Measurements from ENCODE around the gene OTOP3. TPM values are rescaled to one million over a fixed set of nuclear protein-coding genes. Genes with fewer than 3 reads are reported as not detected.

Gene OTOP3
- total RNA-seq, 1 donor from 2014 or later = not detected

- Mint-ChIP-seq H3K27me3 (ENCODE audit: unreplicated experiment) (peaks cover 22% of the 10 kb centered on the region), H3K36me3 (ENCODE audit: low read depth, unreplicated experiment) (no peaks in the 10 kb centered on the region), H3K9me3 (ENCODE audit: unreplicated experiment) (no peaks in the 10 kb centered on the region), H3K4me3 (ENCODE audit: unreplicated experiment) (peak within 1 kb of the TSS; percentile 56), H3K4me1 (ENCODE audit: unreplicated experiment) (no peaks in the 10 kb centered on the region), H3K27ac (ENCODE audit: unreplicated experiment) (no peak within 1 kb of the TSS)
- TF ChIP-seq CTCF (IDR thresholded peaks at IDR 0.05; ENCODE audit: unreplicated experiment) = no peak
- DNase-seq (ENCODE audit: low spot score) = no peak
Observed at GRCh38 chr17:74924250-74924948, 11.3 kb upstream of the OTOP3 start, which contains the start of gene OTOP2. TSS of gene OTOP2 (plus strand) at chr17:74924273. CDS start at chr17:74924633, 360 bp downstream.

GRCh38 chr17:74925242-74925641 lies 10.5 kb upstream of the OTOP3 start:
- Mint-ChIP-seq H3K27ac (ENCODE audit: unreplicated experiment) (no peak overlapping the region), H3K9me3 (ENCODE audit: unreplicated experiment) (no peaks in the 10 kb centered on the region), H3K4me3 (ENCODE audit: unreplicated experiment) (no peak overlapping the region), H3K4me1 (ENCODE audit: unreplicated experiment) (no peaks in the 10 kb centered on the region), H3K36me3 (ENCODE audit: low read depth, unreplicated experiment) (no peaks in the 10 kb centered on the region), H3K27me3 (ENCODE audit: unreplicated experiment) (peaks cover 22% of the 10 kb centered on the region)
- TF ChIP-seq CTCF (IDR thresholded peaks at IDR 0.05; ENCODE audit: unreplicated experiment) = no peak
- DNase-seq (ENCODE audit: low spot score) = no peak

- H3K36me3 Mint-ChIP-seq (ENCODE audit: low read depth, unreplicated experiment) = no peaks in the 10 kb centered on the region
- no peak overlapping the region for H3K27ac Mint-ChIP-seq (ENCODE audit: unreplicated experiment)
- TF ChIP-seq CTCF (IDR thresholded peaks at IDR 0.05; ENCODE audit: unreplicated experiment) = no peak
- H3K9me3 Mint-ChIP-seq (ENCODE audit: unreplicated experiment) = no peaks in the 10 kb centered on the region
- H3K4me3 Mint-ChIP-seq (ENCODE audit: unreplicated experiment) = no peak overlapping the region
- H3K27me3 Mint-ChIP-seq (ENCODE audit: unreplicated experiment) = peaks cover 22% of the 10 kb centered on the region
- no peaks in the 10 kb centered on the region for H3K4me1 Mint-ChIP-seq (ENCODE audit: unreplicated experiment)
- no peak for DNase-seq (ENCODE audit: low spot score)
Observed at GRCh38 chr17:74928786-74929185, 6.9 kb upstream of the OTOP3 start.

- peaks cover 15% of the 10 kb centered on the region for H3K27me3 Mint-ChIP-seq (ENCODE audit: unreplicated experiment)
- H3K4me3 Mint-ChIP-seq (ENCODE audit: unreplicated experiment) = no peak overlapping the region
- H3K9me3 Mint-ChIP-seq (ENCODE audit: unreplicated experiment) = no peaks in the 10 kb centered on the region
- no peaks in the 10 kb centered on the region for H3K4me1 Mint-ChIP-seq (ENCODE audit: unreplicated experiment)
- no peak overlapping the region for H3K27ac Mint-ChIP-seq (ENCODE audit: unreplicated experiment)
- H3K36me3 Mint-ChIP-seq (ENCODE audit: low read depth, unreplicated experiment) = no peaks in the 10 kb centered on the region
- no peak for TF ChIP-seq CTCF (IDR thresholded peaks at IDR 0.05; ENCODE audit: unreplicated experiment)
- DNase-seq (ENCODE audit: low spot score) = no peak
Observed at GRCh38 chr17:74930535-74931036, 5.1 kb upstream of the OTOP3 start.

GRCh38 chr17:74935048-74935447 lies 650 bp upstream of the OTOP3 start:
- Mint-ChIP-seq H3K4me1 (ENCODE audit: unreplicated experiment) (peaks cover 8% of the 10 kb centered on the region), H3K27ac (ENCODE audit: unreplicated experiment) (no peak overlapping the region), H3K4me3 (ENCODE audit: unreplicated experiment) (no peak overlapping the region), H3K36me3 (ENCODE audit: low read depth, unreplicated experiment) (no peaks in the 10 kb centered on the region), H3K27me3 (ENCODE audit: unreplicated experiment) (peaks cover 20% of the 10 kb centered on the region), H3K9me3 (ENCODE audit: unreplicated experiment) (no peaks in the 10 kb centered on the region)
- no peak for DNase-seq (ENCODE audit: low spot score)
- TF ChIP-seq CTCF (IDR thresholded peaks at IDR 0.05; ENCODE audit: unreplicated experiment) = no peak
